ENCODE measurements around the gene FBXO45.
"Not testable (repeated sequence)": the region's sequence is repeated elsewhere in the genome, so short reads cannot be mapped to it uniquely, and the experiment has no call there.

The FBXO45 gene

GRCh38 chr3:196619627-196620026 lies 51.2 kb downstream of the FBXO45 start:
- not testable (repeated sequence) for DNase-seq

GRCh38 chr3:196620161-196620604 lies 51.7 kb downstream of the FBXO45 start:
- DNase-seq = no peak

GRCh38 chr3:196620684-196621083 lies 52.2 kb downstream of the FBXO45 start:
- DNase-seq = no peak

GRCh38 chr3:196621611-196622010 lies 53.2 kb downstream of the FBXO45 start:
- DNase-seq = no peak

GRCh38 chr3:196624067-196624790 lies 55.8 kb downstream of the FBXO45 start:
- DNase-seq = no peak

GRCh38 chr3:196624907-196625306 lies 56.4 kb downstream of the FBXO45 start:
- DNase-seq = no peak

- no peak for DNase-seq
Measured at GRCh38 chr3:196625331-196625730, 56.9 kb downstream of the FBXO45 start.

- no peak for DNase-seq
Measured at GRCh38 chr3:196627918-196628231, 59.4 kb downstream of the FBXO45 start.

GRCh38 chr3:196629228-196629627 lies 60.8 kb downstream of the FBXO45 start:
- DNase-seq = no peak

GRCh38 chr3:196631682-196632045 lies 63.2 kb downstream of the FBXO45 start:
- DNase-seq = no peak

- peak; percentile 99 for DNase-seq
Measured at GRCh38 chr3:196632046-196632751, 63.7 kb downstream of the FBXO45 start.

GRCh38 chr3:196633555-196634151 lies 65.2 kb downstream of the FBXO45 start:
- DNase-seq = no peak

GRCh38 chr3:196634224-196634623 lies 65.8 kb downstream of the FBXO45 start:
- no peak for DNase-seq

GRCh38 chr3:196634829-196635228 lies 66.4 kb downstream of the FBXO45 start:
- no peak for DNase-seq

- no peak for DNase-seq
Measured at GRCh38 chr3:196636369-196637349, 68.2 kb downstream of the FBXO45 start.

- not testable (repeated sequence) for DNase-seq
Measured at GRCh38 chr3:196637941-196638340, 69.5 kb downstream of the FBXO45 start.
